Epithelial cell of proximal tubule (primary cell): ENCODE data around the gene MESP2. TPM values are rescaled to one million over a fixed set of nuclear protein-coding genes. Genes with fewer than 3 reads are reported as not detected.

ENCODE experiments used
- DNase-seq: peaks from one replicate; pipeline ENCODE4 v3.0.0-alpha.2; 2011; ENCODE audit warnings: low read depth
- H3K4me3 ChIP-seq: 2 replicates; pipeline ENCODE4 v1.5.1; 2011; ENCODE audit warnings: low read depth, mild to moderate bottlenecking, low read length
- total RNA-seq: library from RNA; depleted of rRNA; stranded (reverse); fragments of >200 nt; gene quantifications from 2 replicates; pipeline ENCODE4 v1.2.3, GENCODE V29; 2015
- TF ChIP-seq, protein P1 (sequence below): conservative IDR thresholded peaks from 2 replicates; pipeline ENCODE4 v1.5.1; 2012; ENCODE audit warnings: low read depth, mild to moderate bottlenecking, low read length

Gene MESP2
- total RNA-seq, 1 donor from 2014 or later = 1.1 TPM

DNA sequence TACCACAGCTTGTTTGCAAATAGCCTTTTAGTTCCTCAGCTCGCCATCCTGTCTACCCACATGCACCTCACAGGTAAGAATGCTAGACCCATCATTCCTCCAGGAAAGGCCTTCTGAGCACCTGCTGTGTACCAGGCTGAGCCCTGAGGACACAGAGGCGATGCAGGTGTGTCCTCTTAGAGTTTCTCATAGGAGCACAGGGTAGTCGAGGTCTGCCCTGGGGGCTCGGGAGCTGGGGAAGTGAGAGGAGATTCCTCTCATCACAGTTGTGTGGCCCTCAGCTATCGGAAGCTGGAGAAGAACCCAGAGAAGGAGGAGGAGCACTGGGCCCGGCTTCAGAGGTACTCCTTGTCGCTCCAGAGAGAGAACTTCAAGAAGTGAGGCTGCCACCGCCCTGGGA is 33.1 kb upstream of the MESP2 start:
- TF ChIP-seq, protein P1, sequence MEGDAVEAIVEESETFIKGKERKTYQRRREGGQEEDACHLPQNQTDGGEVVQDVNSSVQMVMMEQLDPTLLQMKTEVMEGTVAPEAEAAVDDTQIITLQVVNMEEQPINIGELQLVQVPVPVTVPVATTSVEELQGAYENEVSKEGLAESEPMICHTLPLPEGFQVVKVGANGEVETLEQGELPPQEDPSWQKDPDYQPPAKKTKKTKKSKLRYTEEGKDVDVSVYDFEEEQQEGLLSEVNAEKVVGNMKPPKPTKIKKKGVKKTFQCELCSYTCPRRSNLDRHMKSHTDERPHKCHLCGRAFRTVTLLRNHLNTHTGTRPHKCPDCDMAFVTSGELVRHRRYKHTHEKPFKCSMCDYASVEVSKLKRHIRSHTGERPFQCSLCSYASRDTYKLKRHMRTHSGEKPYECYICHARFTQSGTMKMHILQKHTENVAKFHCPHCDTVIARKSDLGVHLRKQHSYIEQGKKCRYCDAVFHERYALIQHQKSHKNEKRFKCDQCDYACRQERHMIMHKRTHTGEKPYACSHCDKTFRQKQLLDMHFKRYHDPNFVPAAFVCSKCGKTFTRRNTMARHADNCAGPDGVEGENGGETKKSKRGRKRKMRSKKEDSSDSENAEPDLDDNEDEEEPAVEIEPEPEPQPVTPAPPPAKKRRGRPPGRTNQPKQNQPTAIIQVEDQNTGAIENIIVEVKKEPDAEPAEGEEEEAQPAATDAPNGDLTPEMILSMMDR = no peak
- H3K4me3 ChIP-seq = no peak overlapping the region
- DNase-seq = no peak

DNA sequence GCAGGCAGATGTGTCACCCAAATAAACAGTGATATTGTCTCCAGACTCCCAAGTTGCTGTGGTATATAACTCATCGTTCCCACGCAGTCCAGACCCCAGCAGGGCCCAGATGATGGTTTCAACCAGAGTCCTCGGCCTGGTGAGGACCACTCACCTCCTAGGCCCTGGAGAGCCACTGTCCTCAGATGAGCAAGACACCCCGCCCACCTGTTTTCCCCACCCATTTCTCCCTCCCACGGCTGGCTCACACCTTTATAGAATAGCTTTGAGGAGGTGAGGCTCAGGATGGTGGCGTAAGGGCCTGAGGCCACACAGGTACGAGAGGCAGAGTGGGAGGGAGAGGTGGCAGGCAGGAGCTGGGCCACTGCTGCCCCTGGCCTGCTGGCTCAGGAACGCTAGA is 32.5 kb upstream of the MESP2 start:
- no peak overlapping the region for H3K4me3 ChIP-seq
- TF ChIP-seq, protein P1 = no peak
- DNase-seq = no peak

DNA sequence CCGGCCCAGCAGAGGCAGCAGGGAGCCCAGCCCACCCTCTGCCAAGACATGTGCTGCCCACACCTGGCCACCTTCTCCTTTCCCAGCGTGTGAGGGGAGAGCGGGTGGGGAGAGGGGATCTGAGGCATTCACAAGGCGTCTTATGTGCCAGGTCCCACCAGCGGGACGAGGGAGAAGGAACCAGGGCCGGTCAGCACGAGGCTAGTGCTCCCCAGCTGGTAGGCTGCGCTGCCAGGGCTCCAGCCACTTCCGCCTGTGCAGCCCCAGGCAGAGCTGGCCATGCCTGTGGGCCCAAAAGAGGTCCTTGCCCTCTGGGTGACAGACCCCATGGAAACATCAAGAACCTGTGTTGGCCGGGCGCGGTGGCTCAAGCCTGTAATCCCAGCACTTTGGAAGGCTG is 31.0 kb upstream of the MESP2 start:
- no peak overlapping the region for H3K4me3 ChIP-seq
- TF ChIP-seq, protein P1 = no peak
- no peak for DNase-seq

DNA sequence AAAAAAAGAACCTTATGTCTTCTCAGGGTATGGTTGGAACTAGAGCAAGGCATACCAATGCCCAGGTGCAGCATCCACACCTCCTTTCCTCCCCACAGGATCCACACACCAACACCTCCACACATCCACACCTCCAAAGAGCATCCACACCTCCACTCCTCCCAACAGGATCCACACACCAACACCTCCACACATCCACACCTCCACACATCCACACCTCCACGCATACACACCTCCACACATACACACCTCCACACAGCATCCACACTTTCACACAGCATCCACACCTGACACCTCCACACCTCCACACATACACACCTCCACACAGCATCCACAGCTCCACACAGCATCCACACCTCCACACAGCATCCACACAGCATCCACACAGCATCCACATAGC is 30.4 kb upstream of the MESP2 start:
- DNase-seq = no peak
- TF ChIP-seq, protein P1 = no peak
- no peak overlapping the region for H3K4me3 ChIP-seq

DNA sequence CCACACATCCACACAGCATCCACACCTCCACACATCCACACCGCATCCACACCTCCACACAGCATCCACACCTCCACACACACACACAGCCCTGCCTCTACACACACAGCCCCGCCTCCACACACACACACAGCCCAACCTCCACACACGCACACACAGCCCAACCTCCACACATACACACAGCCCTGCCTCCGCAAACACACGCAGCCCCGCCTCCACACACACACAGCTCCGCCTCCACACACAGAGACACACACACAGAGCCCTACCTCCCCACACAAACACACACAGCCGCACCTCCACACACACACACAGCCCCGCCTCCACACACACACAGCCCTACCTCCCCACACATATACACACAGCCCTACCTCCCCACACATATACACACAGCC is 29.7 kb upstream of the MESP2 start:
- DNase-seq = no peak
- no peak overlapping the region for H3K4me3 ChIP-seq
- TF ChIP-seq, protein P1 = no peak

DNA sequence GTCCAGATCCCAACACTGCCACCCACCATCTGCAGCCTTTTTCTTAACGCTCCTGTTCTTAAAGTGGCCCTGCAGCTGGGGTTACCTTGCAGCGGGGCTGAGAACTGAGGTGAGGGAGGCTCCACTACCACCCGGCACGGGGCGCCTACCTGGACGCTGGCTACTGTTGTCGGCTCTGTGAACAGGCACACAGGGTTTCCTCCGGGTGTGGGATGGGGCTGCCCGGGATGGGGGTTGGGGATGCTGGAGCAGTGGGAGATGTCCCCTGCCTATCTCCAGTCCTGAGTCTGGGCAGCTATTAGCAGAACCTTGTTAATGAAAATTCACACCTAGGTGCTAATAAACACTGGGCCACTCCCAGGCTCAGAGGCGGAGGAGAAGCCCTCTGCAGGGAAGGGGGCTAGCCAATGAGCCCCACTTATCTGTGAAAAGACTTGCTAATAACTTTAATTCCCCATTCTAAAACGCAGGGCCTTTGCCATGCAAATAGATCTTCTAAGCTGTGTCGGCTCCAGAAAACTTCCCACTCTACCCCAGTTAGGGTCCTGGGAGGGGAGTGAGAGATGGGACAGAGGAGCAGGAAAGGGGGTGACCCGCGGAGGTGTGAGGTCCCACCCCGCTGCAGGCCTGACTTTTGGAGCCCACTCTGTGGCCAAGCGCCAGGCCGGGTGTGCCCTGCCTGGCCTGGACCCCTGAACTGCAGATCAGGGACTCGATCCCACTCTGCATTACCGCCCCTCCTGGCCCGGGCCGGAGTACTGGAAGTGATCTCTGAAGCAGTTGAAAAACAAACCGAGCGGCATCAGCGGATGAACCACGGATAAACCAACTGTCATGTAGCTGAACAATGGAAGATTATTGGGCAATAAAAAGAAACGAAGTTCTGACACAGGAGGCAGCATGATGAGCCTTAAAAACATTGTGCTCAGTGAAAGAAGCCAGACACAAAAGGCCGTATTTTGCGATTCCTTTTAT is 28.1 kb upstream of the MESP2 start:
- no peak for DNase-seq
- no peak overlapping the region for H3K4me3 ChIP-seq
- TF ChIP-seq, protein P1 = no peak

DNA sequence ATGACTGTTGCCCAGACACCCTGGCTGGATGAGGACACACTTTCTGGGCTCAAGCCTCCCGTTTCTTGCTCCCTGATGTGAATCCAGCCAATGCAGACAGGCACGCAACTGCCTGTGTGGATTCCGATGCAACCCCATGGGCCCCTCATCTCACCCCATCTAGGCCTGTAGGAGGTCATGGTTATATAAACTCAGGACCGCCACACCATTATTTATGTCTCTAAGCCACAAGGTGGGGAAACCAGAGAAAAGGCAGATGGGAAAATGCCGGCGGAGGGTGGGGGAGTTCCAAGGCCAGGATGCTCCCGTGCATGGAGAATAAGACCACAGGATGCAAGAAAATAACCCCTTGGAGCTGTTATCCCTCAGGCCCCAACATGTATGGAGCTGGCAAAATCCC is 27.1 kb upstream of the MESP2 start:
- TF ChIP-seq, protein P1 = no peak
- H3K4me3 ChIP-seq = no peak overlapping the region
- DNase-seq = no peak
